ENCODE results near the gene NEK11.

The NEK11 gene

DNA sequence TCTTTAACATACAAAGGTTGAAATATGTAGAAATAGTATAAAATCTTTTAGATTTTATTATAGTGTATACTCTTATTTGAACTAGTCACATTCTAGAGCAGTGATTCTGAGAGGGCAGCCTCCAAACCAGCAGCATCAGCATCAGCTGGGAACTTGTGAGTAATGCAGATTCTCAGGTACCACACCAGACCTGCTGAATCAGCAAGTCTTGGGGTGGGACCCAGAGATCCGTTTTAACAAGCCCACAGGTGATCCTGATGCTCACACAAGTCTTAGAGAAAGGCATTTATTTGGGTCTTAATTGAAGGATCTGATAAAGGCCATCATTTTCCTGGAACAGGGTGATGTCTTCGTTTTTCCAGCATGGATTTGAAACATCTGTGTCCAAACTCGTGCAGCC lies 195.9 kb downstream of the NEK11 start:
- DNase-seq (ENCODE audit: low spot score) (no peak), FAIRE-seq (no peak)

- no peak for FAIRE-seq
- no peak for DNase-seq (ENCODE audit: low spot score)
Measured at GRCh38 chr3:131223373-131224289, 197.0 kb downstream of the NEK11 start.

DNA sequence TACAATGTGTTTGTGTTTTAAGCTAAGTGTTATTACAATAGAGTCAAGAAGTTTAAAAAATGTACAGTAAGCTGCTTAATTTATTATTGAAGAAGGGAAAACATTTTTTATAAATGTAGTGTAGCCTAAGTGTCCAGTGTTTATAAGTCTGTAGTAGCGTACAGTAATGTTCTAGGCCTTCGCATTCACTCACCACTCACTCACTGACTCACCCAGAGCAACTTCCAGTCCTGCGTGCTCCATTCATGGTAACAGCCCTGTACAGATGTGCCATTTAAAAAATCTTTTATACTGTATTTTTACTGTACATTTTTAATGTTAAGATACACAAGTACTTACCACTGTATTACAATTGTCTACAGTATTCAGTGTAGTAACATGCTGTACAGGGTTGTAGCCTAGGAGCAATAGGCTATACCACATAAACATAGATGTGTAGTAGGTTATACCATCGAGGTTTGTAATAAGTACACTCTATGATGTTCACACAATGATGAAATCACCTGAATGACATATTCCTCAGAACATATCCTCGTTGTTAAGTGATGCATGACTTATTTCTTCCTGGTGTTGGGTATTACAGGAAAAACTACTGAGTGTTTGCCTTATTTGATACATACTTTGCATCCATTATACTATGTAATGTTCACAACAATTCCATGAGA lies 198.3 kb downstream of the NEK11 start:
- no peak for FAIRE-seq
- peak; percentile 28 for DNase-seq (ENCODE audit: low spot score)

GRCh38 chr3:131228522-131228921 lies 201.8 kb downstream of the NEK11 start:
- FAIRE-seq (no peak), DNase-seq (ENCODE audit: low spot score) (no peak)

GRCh38 chr3:131231710-131232389 lies 205.2 kb downstream of the NEK11 start:
- FAIRE-seq, result no peak
- no peak for DNase-seq (ENCODE audit: low spot score)

DNA sequence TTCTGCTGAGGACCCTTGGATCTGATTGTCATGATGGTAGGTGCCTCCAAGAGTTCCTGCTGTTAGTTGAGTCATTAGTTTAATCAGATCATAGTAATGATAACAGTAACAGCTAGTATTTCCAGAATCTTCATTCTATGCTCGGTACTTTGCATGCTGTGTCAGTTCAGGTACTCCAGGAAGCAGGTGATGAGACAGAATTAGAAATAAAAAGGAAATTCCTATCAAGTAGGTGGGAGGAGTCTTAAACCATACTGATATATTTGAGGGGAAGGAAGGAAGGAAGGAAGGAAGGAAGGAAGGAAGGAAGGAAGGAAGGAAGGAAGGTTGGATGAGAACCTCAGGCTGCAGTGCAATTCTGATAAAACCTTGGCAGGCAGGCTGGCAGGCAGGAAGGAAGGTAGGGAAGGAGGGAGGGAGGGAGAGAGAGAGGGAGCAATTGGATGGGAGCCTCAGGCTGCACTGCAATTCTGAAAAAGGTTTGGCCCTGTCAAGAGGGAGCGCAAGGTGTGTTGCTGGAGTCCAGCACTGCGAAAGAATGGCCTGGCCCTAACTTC lies 206.1 kb downstream of the NEK11 start:
- FAIRE-seq (no peak), DNase-seq (ENCODE audit: low spot score) (no peak)

- FAIRE-seq (no peak), DNase-seq (ENCODE audit: low spot score) (no peak)
Measured at GRCh38 chr3:131233900-131234668, 207.4 kb downstream of the NEK11 start.

DNA sequence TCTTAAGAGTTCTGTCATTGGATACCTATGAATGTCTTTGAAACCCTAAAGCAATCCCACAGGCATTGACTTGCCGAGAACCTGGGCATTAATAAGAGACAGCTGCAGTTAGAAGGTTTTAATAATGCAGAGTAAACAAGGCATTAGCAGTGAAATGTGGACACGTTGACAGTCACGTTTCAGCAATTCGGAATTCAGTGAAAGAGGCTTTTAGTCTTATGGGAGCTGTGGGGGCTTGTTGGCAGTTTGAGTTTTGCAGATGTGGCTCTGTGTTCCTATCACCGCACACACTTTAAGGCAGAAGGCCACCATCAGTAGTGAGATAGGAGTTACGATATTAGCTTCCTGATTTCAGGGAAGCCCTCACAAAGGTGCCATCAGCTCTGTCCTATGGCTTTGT lies 209.7 kb downstream of the NEK11 start:
- FAIRE-seq (no peak), DNase-seq (ENCODE audit: low spot score) (no peak)

DNA sequence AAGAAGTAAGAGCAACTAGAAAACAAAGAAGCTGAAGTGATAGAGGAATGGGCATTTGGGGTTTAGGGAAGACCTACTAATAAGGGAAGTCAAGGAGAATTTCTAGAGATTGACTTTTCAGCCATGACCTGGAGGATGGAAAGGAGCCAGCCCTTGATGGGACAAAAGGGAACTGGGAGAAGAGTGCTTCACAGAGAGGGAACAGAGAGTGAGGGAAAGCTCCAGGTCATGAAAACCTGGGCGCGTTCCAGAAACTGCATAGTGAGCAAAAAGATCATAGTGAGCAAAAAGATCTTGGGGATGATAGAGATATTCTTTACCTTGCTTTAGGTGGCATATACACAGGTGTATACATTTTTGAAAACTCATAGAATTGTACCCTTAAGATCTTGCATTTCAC lies 211.8 kb downstream of the NEK11 start:
- FAIRE-seq, result no peak
- DNase-seq (ENCODE audit: low spot score), result no peak

DNA sequence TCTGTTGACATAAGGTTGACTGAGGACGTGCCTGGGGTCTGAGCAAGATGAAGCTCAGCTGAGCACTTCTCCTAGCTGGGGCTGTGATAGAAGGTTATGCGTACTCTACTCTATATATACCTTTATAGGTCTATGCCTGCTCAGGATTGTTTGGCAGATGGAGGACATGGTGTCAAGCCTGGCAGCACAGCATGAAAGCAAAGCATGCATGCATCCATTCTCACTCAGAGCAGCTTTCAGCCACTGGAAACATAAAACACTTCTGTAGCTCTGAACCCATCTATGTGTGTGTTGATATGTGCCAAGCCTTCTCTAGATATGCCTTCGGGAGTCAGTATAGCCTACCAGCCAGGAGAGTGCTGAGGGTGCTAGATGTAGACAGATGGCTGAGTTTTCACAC lies 212.6 kb downstream of the NEK11 start:
- FAIRE-seq, result no peak
- no peak for DNase-seq (ENCODE audit: low spot score)

DNA sequence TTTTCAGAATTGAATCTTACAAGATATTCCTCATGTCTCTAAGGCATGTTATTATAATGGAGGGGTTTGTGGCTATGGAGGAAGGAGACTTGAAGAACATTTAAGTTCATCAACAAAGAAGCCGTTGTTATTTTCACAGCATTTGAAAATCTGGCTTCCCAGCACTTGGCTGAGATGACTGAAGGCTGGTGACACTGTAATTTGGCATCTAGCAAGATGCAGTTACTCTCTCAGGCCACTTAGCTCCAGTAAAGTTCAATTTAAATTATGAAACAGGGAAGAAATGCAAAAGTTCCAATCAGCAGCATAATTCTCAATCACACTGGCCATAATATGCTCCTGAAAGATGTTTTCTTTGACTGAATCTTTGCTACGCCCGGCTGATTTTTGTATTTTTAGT lies 215.5 kb downstream of the NEK11 start:
- FAIRE-seq (no peak), DNase-seq (ENCODE audit: low spot score) (no peak)

DNA sequence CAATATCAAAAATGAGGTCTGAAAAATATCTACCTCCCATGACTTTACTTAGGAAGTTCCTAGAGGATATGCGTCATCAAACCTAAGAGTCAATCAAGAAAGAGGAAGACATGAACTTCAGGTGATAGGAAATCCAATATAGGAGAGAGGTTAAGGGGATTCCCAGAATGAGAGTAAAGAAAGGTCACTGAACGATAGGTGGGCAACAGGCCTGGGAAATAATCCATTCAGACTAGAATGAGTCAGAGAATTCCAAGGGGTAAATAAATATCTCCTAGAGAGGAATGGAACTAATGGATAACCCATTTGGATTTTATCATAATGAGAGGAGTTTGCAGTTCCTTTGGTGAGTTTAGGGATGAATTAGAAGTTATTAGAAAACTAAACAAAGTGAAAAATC lies 223.8 kb downstream of the NEK11 start:
- DNase-seq (ENCODE audit: low spot score) (peak; percentile 54), FAIRE-seq (no peak)

DNA sequence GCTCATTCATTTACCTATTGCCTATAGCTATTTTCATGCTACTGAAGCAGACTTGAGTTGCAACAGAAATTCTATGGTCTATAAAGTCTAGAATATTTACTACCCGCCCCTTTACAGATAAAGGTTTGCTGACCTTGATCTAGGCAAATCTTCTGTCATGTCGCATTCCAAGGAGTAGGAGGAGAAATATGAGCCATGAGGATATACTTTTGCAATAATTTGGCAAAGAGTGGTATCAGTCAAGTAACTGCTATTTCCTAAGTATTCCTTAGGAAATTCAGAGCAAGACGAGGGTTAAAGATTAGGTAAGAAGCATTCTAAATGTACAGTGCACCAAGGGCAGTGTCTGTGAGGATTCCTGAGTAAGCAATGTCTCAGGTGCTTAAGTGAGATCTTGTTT lies 233.8 kb downstream of the NEK11 start:
- FAIRE-seq, result no peak

GRCh38 chr3:131261104-131261503 lies 234.4 kb downstream of the NEK11 start:
- DNase-seq (ENCODE audit: low spot score), result no peak
- no peak for FAIRE-seq

More for the DNA sequence above, 233.8 kb downstream of the NEK11 start:
- no peak for DNase-seq (ENCODE audit: low spot score)

DNA sequence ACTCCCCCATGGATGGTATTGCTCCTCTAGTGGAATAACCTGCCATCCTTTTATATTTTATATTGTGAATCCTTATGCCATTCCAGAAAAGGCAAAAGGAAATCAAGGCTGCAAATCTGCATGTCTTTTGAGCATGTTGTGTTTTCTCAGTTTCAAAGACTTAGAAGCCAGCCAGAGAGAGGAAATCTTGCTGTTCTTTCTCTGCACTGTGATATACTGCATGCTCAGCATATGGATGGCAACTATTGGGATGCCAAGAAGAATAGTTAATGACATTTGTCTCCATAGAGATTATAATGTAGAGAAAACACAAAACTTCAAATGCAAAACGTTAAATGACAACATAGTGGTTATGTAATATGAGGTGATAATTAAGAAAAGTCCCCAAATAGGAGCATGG lies 248.9 kb downstream of the NEK11 start:
- FAIRE-seq, result no peak
- no peak for DNase-seq (ENCODE audit: low spot score)

GRCh38 chr3:131277836-131278497 lies 251.3 kb downstream of the NEK11 start:
- FAIRE-seq (no peak), DNase-seq (ENCODE audit: low spot score) (no peak)

- FAIRE-seq (no peak), DNase-seq (ENCODE audit: low spot score) (no peak)
Measured at GRCh38 chr3:131279577-131279976, 252.9 kb downstream of the NEK11 start.

DNA sequence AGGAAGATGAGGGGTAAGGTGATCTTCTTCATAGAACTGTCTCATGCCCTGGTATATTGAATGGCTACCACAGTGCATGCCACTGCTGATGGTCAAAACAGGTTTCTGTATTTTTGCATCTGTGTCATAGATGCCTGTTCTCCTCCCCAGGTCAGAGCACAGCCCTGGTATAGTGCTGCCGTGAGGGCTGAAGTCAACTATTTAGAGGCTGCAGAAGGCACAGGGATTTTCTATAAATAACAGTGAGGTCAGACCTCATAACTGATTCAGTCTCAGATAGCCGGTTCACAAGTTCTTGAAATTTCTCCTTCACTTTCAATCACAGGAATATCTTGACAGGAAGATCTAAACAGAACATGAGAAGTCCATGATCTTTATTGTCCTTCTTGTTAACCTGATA lies 255.7 kb downstream of the NEK11 start:
- FAIRE-seq, result no peak

DNA sequence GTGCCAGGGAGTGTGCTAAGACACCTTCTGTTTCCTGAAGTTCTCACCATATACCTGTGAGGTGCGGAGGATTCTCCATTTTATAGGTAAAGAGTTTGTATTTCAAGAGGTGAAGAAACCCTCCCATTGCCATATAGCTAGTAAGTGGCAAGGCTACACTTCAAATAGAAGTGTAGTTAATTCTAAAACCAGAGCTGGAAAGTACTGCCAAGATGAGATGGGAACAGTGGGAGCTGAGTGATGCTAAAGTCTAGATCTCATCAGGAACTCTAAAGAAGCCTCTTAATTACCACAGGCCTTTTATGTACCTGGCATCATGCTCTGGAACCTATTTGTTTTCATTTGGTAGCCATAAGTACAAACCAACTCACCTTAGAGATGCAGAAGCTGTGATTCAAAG lies 256.3 kb downstream of the NEK11 start:
- no peak for DNase-seq (ENCODE audit: low spot score)
- no peak for FAIRE-seq

More for the DNA sequence above, 255.7 kb downstream of the NEK11 start:
- DNase-seq (ENCODE audit: low spot score), result no peak

DNA sequence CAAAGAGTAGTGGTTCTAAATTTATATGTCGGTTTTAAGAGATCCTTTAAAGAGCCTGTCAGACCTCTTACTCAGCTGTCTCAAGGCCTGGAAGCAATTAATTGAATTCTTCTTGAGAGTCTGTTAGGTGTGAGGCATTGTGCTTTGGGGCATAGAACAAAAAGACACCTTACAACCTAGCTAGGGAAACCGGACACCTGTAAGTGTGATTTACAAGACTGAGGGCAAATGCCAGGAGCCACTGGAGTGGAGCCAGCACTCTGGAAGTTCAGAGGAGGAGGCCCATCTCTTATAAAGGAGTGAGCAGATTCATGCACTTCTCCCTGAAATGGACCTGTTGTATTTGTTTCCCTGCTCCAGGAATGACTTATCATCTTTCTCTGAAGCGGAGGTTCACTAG lies 257.2 kb downstream of the NEK11 start:
- FAIRE-seq (no peak), DNase-seq (ENCODE audit: low spot score) (no peak)

DNA sequence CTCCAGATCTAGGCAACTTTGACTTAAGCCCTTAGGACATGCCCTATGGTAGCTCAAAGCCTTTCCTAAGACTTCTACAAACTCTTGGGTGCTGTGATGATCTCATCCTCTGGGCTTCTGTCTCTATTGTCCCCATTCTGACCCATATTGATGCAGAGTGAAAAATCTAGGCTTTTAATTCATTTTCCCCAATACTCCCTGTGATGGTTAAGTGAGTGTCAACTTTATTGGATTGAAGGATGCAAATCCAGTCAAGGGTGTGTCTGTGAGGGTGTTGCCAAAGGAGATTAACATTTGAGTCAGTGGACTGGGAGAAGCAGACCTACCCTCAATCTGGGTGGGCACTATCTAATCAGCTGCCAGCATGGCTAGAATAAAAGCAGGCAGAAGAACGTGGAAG lies 257.6 kb downstream of the NEK11 start:
- FAIRE-seq (no peak), DNase-seq (ENCODE audit: low spot score) (no peak)

Measured in RCC 7860 (cell line).